Mucosa of descending colon (tissue), 3 donors: Measurements from ENCODE around the gene FOXO4. TPM values are rescaled to one million over a fixed set of nuclear protein-coding genes. Genes with fewer than 3 reads are reported as not detected.
A peak's percentile ranks its signal among the peaks of the same experiment; 100 is the strongest.

Experiments used
- ATAC-seq: fragments of 200-7000 bp; cut with Tn5 transposase; one replicate; pipeline ENCODE4 v1.9.1; 2020; ENCODE audit warnings: mild to moderate bottlenecking, moderate library complexity
- DNase-seq, 3 donors: peaks; one replicate each; pipeline ENCODE4 v3.0.0-alpha.2; 2020
- H3K36me3 ChIP-seq: fragments of 200-600 bp; one replicate; pipeline ENCODE4 v1.8.0; 2021; ENCODE audit warnings: low read depth, mild to moderate bottlenecking
- H3K4me1 ChIP-seq: fragments of 200-600 bp; one replicate; pipeline ENCODE4 v1.8.0; 2021; ENCODE audit warnings: low read depth, mild to moderate bottlenecking
- H3K4me3 ChIP-seq: fragments of 200-600 bp; one replicate; pipeline ENCODE4 v1.8.0; 2021; ENCODE audit warnings: mild to moderate bottlenecking
- H3K9me3 ChIP-seq: fragments of 200-600 bp; one replicate; pipeline ENCODE4 v1.8.0; 2021; ENCODE audit warnings: mild to moderate bottlenecking
- intact Hi-C, 2 donors: fragments of 100-400 bp; cut with DNase I in 1 of 2; cut with micrococcal nuclease in 1 of 2; formaldehyde crosslinking; loops; one replicate each; pipeline versions ENCODE4 v1.11.0 to v1.11.1; 2022; cut with DNase I, micrococcal nuclease
- total RNA-seq, 3 donors: library from RNA; stranded (reverse); fragmentation: NEBNext Ultra II Directional in 2 of 3; extraction: Animal tissue kit (Norgen Biotek cat#: 25700) in 2 of 3; gene quantifications; one replicate each; pipeline versions ENCODE4 v1.2.1 to v1.2.4, GENCODE V29; 2021 to 2023
- TF ChIP-seq, protein P1 (sequence below): fragments of 200-600 bp; IDR thresholded peaks from one replicate; pipeline ENCODE4 v1.8.0; 2022; ENCODE audit warnings: antibody characterized with exemption, mild to moderate bottlenecking
- donor health status: DM: no; HTN: no; CAD: no; lungs with moderate emphysema.
- donor health status: DM: no; HTN: no; CAD: no.
- donor health status: DM: no; HTN: yes; CAD: no.

Gene FOXO4
- total RNA-seq, 3 donors from 2014 or later, result 26.9 to 74.6 (median 53.1) TPM

DNA sequence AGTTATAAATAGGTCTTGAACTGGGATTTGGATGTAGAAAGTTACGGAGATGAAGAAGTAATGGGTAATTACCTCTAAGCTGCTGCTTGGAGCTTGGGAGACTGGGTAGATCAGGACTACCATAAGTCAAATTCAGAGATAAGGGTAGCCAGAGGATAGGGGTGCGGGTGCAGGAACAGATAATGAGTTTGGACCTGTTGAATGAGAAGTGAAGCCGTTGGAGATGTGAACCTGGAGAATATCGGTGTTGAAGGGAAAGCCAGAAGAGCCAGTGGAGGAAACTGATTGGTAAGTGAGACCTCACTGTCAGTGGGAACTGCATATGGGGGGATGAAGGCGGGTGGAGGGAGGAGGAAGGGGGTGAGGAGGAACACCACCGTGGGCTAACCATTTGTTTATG lies 618 bp upstream of the FOXO4 start:
- Histone ChIP-seq H3K36me3 (no peaks in the 10 kb centered on the region), H3K4me3 (no peak overlapping the region), H3K9me3 (no peaks in the 10 kb centered on the region), H3K4me1 (no peaks in the 10 kb centered on the region)
- intact Hi-C loops, result no loop called here
- DNase-seq (no peak), ATAC-seq (no peak)
- TF ChIP-seq, protein P1, sequence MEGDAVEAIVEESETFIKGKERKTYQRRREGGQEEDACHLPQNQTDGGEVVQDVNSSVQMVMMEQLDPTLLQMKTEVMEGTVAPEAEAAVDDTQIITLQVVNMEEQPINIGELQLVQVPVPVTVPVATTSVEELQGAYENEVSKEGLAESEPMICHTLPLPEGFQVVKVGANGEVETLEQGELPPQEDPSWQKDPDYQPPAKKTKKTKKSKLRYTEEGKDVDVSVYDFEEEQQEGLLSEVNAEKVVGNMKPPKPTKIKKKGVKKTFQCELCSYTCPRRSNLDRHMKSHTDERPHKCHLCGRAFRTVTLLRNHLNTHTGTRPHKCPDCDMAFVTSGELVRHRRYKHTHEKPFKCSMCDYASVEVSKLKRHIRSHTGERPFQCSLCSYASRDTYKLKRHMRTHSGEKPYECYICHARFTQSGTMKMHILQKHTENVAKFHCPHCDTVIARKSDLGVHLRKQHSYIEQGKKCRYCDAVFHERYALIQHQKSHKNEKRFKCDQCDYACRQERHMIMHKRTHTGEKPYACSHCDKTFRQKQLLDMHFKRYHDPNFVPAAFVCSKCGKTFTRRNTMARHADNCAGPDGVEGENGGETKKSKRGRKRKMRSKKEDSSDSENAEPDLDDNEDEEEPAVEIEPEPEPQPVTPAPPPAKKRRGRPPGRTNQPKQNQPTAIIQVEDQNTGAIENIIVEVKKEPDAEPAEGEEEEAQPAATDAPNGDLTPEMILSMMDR, result no peak

DNA sequence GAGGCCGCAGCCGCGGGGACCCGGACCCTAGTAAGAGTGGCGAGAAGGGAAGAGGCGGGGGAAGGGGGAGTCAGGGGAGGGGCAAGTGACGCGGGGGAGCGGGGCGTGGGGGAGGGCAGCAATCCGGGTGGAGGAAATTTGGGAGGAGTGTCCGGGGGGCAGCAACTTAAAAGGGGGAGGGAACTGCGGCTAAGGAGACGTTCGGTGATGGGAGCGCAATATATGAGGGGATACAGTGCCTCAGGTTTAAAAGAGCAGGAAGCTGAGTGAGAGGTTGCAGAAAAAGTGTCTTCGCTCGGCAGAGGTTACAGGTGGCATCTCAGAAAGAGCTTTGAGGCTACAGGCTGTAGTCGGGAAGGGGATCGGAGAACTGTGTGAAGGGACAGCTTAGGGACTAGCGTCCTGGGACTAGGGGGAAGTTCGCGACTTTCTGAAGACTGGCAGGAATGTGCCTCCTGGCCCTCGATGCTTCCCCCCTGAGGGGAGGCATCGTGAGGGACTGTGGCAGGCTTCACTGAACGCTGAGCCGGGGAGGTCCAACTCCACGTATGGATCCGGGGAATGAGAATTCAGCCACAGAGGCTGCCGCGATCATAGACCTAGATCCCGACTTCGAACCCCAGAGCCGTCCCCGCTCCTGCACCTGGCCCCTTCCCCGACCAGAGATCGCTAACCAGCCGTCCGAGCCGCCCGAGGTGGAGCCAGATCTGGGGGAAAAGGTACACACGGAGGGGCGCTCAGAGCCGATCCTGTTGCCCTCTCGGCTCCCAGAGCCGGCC lies 519 bp downstream of the FOXO4 start:
- Histone ChIP-seq H3K9me3 (no peaks in the 10 kb centered on the region), H3K4me3 (peak overlapping the region; percentile 14), H3K36me3 (no peaks in the 10 kb centered on the region), H3K4me1 (no peaks in the 10 kb centered on the region)
- TF ChIP-seq, protein P1, result no peak
- intact Hi-C loops, result no loop called here
- ATAC-seq (peak; percentile 69), DNase-seq (peak in 2 of 3 donors; percentile 43 to 54)

DNA sequence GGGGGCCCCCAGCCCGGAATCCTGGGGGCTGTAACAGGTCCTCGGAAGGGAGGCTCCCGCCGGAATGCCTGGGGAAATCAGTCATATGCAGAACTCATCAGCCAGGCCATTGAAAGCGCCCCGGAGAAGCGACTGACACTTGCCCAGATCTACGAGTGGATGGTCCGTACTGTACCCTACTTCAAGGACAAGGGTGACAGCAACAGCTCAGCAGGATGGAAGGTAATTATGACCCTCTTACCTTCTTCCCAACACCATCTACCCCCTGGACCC lies 1.0 kb downstream of the FOXO4 start:
- no peaks in the 10 kb centered on the region for H3K36me3 ChIP-seq
- no peak overlapping the region for H3K4me3 ChIP-seq
- peak; percentile 4 for ATAC-seq
- TF ChIP-seq, protein P1, result no peak
- no peaks in the 10 kb centered on the region for H3K4me1 ChIP-seq
- intact Hi-C loops, result no loop called here
- H3K9me3 ChIP-seq, result no peaks in the 10 kb centered on the region
- no peak for DNase-seq

DNA sequence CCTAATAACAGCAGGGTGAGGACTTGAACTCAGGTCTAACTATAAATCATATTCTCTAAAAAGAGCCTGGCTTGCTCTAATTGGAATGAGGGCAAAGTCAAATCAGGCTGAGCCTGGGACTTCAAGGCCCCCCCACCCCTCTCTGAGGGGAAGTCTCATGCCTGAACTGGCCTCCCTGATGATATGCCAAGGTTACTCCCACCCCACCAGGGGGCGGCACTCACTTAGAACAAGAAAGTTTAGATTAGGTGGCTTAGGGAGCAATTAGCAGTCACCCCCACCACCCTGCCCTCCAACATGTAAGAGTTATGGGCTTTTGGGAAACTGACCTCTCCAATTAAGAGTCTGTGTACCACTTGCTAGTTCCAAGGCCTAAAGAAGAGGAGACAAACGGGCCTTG lies 2.7 kb downstream of the FOXO4 start:
- ATAC-seq (peak; percentile 22), DNase-seq (peak; percentile 57 to 70 (median 65))
- no peaks in the 10 kb centered on the region for H3K36me3 ChIP-seq
- no peaks in the 10 kb centered on the region for H3K9me3 ChIP-seq
- no peak overlapping the region for H3K4me3 ChIP-seq
- no peaks in the 10 kb centered on the region for H3K4me1 ChIP-seq
- intact Hi-C loops, result no loop called here
- TF ChIP-seq, protein P1, result no peak

DNA sequence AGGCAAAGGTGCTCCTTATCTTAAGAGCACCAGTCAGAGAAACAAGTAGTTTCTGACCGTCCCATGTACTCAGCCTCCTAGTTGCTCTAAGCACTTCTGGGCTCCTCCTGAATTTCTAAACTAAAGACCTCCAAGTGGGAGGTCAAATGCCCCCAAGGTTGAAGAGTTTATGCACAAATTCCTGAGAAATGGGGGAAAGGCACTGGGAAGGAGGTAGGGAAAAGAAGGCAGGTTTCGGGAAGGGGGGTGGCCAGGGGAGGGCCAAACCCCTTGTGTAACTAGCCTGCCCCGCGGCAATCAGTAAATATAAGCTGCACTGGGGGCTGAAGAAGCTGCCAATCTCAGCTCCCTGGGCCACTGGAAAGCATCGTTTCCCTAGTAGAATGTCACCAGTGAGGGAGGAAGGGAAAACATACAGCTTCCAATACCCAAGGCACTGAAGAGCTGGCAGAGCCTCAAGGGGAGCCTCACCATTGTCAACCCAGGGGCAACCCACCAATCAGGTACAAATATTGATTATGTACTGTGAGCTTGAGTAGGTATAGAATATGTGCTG lies 3.4 kb downstream of the FOXO4 start:
- Histone ChIP-seq H3K4me1 (no peaks in the 10 kb centered on the region), H3K36me3 (no peaks in the 10 kb centered on the region), H3K4me3 (no peak overlapping the region), H3K9me3 (no peaks in the 10 kb centered on the region)
- intact Hi-C loops, result no loop called here
- DNase-seq (no peak), ATAC-seq (no peak)
- TF ChIP-seq, protein P1, result no peak
